LHCN-M2 (cell line): ENCODE measurements around the gene CNTF. TPM values are rescaled to one million over a fixed set of nuclear protein-coding genes. Genes with fewer than 3 reads are reported as not detected.

Source experiments
- DNase-seq: peaks from one replicate; pipeline ENCODE4 v3.0.0-alpha.2; 2012; ENCODE audit warnings: low read depth
- total RNA-seq: library from RNA; depleted of rRNA; stranded (reverse); fragments of >200 nt; gene quantifications from 2 replicates; pipeline ENCODE4 v1.2.3, GENCODE V29; 2014; rRNA removed

Gene CNTF
- total RNA-seq, 1 experiment from 2014 or later, result 2.6 TPM

DNA sequence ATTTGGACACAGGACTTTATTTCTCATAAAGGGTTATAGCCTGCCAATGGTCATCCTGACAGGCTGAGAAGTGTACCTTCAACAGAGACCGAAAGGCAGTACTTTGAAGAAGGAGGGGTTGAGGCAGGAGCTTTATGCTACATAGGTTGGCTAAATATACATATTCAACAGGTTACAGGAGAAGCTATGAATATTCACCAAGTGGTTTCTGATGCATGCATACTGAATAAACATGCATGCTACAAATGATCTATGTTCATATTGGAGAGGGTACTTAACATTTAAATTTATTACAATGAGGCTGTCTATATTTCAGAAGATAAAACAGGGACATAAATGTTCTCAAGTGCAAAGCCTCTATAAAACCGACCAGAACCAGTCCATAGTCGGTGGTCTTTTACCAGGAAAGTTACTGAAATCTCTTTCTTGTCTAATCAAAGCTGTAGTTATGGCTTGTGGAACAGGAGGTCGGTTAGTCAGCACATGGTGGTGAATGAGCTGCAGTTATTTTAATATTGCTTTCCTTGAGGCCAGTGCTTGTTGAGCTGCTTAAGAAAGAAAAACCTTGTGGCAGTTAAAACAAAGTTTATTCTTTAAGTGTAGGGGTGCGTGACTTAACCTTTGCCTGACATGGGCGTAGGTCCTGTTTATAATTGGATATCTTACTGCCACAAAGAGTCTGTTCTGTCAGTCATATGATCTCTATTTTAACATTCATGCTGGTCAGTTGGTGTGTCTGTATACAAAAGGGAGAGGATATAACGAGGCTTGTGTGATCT is 19.5 kb downstream of the CNTF start:
- DNase-seq, result no peak

DNA sequence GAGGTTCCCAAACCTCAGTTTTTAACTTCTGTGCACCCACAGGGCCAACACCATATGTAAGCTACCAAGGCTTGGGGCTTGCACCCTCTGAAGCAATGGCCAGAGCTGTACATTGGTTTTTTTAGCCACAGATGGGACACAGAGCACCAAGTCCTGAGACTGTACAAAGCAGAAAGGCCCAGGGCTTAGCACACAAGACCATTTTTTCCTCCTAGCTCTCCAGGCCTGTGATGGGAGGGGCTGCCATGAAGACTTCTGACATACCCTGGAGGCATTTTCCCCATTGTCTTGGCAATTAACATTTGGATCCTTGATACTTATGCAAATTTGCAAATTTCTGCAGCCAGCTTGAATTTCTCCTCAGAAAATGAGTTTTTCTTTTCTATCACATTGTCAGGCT is 23.4 kb downstream of the CNTF start:
- DNase-seq, result no peak

DNA sequence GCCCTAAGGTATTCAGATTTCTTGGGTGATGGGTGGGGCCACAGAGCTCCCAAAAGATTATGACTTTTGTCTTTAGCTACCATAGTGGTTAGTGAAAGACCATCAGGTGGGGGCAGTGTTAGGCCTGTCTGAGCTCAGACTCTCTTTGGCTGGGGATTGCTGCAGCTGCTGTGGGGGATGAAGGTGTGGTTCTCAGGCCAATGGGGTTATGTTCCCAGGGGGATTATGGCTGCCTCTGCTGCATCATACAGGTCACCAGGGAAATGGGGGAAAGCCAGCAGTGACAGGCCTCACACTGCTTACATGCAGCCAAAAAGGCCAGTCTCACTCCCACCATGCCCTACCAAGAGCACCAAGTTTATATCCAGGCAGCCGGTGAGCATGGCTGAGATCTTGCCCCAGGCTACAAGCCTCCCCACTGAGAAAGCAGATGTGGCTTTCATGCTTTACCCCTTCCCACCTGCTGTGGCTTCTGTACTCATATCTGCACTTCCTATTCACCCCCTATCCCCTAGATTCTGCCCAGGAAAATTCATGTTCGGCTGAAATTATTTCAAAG is 24.8 kb downstream of the CNTF start:
- DNase-seq, result no peak

DNA sequence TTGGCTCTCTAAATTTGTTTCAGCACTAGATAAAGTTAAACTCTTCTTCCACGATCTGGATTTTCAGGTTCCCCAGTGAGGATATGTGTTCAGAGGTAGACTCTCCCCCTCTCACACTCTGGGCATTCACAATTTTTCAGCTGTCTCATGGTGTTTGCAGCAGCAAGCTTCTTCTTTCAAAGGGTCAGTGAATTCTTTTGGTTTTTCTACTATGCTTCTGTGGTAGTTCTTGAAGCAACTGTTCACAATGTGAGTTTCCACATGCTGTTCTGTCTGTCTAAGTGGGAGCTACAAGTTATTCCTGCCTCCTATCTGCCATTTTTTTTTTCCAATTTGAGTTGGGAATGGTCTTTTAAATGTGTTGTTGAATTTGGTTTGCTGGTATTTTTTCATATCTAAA is 25.4 kb downstream of the CNTF start:
- no peak for DNase-seq

DNA sequence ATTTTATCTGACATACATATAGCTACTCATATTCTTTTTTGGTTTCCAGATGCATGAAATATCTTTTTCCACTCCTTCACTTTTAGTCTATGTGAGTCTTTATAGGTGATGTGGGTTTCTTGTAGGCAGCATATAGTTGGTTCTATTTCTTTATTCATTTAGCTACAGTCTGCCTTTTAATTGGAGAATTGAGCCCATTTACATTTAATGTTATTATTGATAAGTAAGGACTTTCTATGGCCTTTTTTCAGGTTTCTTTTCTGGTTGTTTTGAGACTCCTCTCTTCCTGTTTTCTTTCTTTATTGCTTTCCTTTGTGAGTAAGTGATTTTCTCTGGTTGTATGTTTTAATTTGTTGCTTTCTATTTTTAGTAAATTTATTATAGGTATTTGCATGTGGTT is 27.2 kb downstream of the CNTF start:
- DNase-seq, result no peak

DNA sequence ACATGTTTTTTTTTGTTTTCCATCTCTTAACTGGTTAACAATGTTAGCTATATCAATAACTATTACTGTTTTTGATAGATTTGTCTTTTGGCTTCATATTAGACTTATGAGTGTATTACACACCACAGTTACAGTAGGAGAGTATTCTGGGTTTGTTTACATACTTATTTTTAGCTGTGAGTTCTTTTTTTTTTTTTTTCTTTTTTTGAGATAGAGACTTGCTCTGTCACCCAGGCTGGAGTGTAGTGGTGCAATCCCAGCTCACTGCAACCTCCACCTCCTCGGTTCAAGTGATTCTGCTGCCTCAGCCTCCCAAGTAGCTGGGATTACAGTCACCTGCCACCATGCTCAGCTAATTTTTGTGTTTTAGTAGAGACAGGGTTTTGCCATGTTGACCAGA is 28.0 kb downstream of the CNTF start:
- no peak for DNase-seq

DNA sequence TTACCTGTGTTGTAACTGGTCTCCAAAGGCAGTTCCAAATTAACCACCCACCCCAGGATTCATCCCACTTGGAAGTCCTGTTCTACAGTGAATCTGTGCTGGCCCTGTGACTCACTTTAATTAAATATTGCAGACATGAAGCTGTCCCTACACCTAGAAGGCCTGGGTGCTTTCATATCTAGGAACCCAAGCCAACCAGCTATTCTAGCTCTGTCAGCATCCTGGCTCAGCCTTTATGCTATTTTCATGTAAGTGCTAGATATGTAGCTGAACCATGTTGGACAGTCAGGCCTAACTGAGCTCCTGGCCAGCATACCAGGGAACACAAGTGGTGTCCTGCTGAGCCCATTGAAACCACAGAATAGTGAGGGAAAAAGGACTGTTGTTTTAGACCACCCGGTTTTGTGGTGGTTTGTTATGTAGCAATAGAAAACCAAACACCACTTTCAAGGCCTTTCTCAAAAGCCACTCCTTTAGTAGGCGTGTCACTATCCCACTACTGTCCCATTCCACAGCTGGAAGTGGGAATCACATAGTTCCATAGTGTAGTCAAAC is 30.3 kb downstream of the CNTF start:
- no peak for DNase-seq

DNA sequence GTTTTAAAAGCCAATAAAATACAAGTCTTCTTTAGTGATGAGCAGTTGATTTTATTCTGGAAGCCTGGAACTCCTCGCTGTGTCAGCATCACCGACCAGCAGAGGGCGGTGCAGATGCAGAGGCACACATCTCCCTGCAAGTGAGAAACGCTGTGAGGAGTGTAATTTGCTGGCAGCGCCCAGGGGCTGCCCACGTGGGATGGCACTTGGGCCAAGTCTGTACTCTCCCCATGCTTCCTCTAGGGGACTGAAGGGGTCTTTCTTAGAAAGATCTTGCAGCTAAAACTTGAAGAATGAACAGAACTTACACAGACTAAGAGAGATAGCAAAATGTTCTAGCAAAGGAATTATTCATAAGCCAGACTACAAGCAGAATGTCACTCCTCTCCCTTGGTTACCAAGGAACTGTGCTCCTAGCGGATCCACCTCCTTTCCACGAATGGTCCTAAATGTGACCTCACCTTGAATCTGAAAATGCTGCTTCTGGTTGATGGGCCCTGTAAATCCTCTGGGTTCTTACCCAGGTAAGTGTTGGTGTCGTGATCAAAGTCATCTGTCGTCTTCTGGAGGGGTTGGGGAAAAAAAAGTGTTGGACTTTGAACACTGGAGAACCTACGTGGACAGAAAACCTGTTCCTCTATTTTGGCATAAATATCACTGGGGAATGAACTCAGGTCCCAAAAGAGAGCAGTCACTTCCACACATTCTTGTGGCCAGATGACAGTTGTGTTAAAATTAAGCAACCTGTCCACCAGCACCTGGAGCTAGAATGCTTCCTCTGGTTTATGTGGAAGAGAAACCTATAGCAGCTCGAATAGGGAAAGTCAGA is 31.8 kb downstream of the CNTF start:
- DNase-seq, result peak; percentile 70

DNA sequence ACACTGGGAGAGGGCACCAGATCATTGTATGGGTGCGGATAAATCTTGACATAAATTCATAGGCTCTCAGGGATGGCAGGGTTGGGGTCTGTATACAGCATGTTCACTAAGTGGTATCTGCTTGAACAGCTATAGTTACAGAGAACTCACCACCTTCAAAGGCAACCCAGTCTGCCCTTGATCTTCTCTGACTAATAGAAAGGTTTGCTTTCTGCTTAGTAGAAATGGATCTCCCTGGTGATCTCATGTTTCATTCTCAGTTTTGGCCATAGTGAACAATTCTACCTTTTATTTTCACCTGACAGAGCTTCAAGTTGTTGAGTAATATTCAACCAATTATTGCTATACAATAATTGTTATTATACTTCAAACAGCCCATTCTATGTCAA is 32.4 kb downstream of the CNTF start:
- DNase-seq, result no peak

DNA sequence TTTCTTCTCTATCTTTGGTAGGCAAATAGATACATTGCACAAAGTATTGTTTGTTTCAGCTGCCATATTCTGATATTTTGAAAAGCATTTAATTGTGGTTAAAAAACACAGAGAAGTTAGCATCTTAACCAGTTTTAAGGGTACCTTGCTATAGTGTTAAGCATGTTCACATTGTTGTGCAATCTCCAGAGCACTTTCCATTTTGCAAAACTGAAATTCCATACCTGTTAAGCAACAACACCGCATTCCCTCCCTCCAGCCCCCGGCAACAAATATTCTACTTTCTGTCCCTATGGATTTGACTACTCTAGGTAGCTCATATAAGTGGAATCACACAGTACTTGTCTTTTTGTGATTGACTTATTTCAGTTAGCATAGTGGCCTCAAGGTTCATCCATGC is 33.9 kb downstream of the CNTF start:
- no peak for DNase-seq

DNA sequence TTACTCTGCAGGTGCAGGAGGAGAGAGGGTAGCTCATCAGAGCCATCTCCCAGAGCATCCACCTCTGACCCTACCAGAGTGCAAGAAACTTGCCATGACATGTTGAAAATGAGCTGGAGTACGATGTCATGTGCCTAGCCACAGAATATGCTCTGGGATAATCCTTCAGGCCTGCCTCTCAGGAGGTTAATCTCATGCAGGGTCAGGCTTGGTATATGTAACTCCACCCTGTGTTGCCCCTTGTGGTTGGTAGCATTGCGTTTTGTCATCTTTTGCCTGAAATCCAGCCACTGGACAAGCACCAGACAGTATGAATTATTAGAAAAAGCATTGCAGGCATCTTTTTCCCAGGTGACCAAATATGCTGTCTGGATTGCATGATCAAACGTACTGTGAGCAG is 36.2 kb downstream of the CNTF start:
- no peak for DNase-seq

DNA sequence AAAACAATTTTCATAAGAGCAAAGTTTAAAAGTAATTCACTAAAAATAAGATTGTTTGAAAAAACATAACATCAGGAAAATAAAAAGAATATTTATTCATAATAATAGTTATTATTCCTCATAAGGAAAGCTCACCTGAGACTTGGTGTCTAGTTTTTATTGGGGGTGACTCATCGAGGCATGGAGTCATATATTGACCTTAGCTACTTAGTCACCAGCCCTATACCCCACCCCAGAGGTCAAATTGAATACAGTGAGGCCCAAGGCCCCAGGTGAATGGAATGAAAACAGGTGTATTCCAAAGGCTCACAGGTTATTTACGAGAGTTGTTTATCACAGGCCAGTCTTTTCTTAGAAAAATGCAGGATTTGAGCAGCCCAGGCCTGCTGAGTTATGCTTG is 36.9 kb downstream of the CNTF start:
- DNase-seq, result no peak

DNA sequence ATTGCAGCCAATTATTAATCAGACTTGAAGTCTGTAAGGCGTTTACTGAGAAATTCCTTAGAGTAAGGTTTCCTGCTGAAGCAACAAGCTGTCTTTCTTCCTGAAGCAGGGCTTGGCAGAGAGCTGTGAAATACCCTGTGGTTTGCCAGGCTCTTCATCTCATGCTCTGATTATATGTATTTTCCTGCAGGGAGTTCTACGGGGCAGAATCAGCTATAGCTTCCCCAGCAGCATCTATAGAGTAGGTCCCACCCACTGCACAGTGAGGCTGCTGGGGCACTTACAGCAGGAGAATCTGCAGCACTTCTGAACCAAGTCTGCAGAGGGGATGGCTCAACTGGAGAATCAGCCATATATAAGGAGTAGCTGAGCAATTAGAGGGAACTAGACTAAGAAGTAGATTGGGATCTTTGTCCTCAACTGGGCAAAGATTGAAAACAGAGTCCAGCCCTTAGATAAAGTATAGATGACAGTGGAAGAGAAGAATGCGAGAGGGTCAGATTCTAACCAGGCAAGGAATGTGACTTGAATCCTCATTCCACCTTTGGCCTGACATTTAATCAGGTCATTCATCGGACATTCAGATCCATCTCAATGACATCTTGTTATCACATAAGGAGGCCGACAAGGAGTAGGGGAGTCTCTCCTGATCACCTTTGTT is 37.6 kb downstream of the CNTF start:
- no peak for DNase-seq

DNA sequence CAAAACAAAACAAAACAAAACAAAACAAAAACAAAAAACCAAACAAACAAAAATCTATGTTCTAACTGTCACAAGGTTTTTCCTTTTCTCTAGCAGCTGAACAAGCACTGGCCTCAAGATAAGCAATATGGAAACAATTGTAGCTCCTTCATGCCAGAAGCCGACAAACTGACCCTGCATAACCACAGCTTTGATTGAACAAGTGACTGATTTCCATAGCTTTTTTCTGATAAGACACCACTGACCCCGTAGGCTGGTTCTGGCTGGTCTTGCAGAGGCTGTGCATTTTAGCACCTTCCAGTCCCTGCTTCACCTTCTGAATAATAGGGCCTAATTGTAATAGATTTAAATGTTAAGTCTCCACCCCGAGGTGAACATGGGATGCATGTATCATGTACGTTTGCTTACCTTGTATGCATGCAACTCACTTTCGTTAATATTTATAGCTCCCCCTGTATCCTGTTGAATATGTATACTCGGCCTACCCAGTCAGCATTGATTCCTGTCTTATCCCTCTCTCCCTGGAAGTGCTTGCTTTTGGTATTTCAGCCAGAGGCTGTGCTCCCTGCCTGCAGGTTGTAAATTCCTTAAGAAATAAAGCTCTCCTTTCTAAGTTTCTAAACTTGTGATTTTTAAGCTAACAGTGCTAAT is 49.6 kb downstream of the CNTF start:
- no peak for DNase-seq

DNA sequence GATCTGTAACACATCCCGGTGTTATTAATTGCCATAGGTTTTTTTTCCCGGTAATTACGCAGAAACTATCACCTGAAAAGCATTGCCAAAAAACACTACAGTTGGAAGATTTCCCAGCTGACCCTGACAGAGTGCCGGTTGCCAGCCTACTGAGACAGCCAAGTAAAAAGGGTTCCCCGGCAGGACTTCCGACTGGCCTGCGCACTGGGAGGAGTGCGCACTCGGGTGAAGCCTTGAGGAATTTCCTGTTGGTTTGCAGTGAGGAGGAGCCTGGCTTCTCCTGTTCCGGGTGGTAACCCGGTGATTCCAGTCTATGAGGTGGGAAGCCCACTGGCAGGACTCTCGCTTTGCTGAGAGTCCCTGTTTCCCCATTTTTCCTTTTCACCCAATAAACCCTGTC is 52.1 kb downstream of the CNTF start:
- DNase-seq, result no peak

Other genes starting within 250 kb of the CNTF start
- gene OR5B3, start 215.8 kb upstream of the CNTF start, total RNA-seq, result not detected in 2 replicates
- gene OR5B2, start 194.5 kb upstream of the CNTF start, total RNA-seq, result not detected in 2 replicates
- not detected in 2 replicates for gene OR5B12, start 180.4 kb upstream of the CNTF start, total RNA-seq
- gene OR5B21, start 114.6 kb upstream of the CNTF start, total RNA-seq, result not detected in 2 replicates
- gene LPXN, start 46.8 kb upstream of the CNTF start, total RNA-seq, result 55.0 and 57.9 TPM in 2 replicates
- 75.2 and 87.9 TPM in 2 replicates for gene ZFP91, start 43.6 kb upstream of the CNTF start, total RNA-seq
- gene GLYAT, start 109.3 kb downstream of the CNTF start, total RNA-seq, result not detected in 2 replicates
- 1.1 and 1.2 TPM in 2 replicates for gene GLYATL2, start 222.0 kb downstream of the CNTF start, total RNA-seq